Heart left ventricle (tissue), 13 donors: ENCODE data around the gene S100A14.

Experiments
- POLR2A ChIP-seq, 2 donors: fragments of 450-650 bp; IDR thresholded peaks; one replicate each; pipeline ENCODE4 v1.6.1; 2017; ENCODE audit warnings: antibody characterized with exemption in 2 of 2, mild to moderate bottlenecking in 2 of 2, moderate library complexity in 2 of 2
- TF ChIP-seq, protein P1 (sequence below), 12 donors: fragments of 200-600 bp; sonication (generic) in 4 of 12; IDR thresholded peaks; one replicate each; pipeline versions ENCODE4 v1.5.0 to v1.8.0; 2018 to 2022; ENCODE audit warnings: antibody characterized with exemption in 12 of 12, mild to moderate bottlenecking in 5 of 12
- donor health status: ischemic (EF 13 %, LVEDD 7.1; RV severe dilation, severe dysfunction).
- donor health status: DM: no; HTN: yes; CAD: no.
- donor health status: DM: no; HTN: no; CAD: no.
- donor health status: ischemic (EF 25% LVEDD 6.9; RV normal size, moderate dysfunction).
- donor health status: ischemic (EF 25% LVEDD 5.7; RV mildly dilated, moderate dysfunction).
- donor health status: ischemic (EF 35%, LVEDD 5.7; RV mildly dilated, moderate dysfunction).
- donor health status: nonischemic (EF 11% LVEDD 7.7; RV severe dilation, severe dysfunction).
- donor health status: DM: yes; HTN: yes; CAD: no.
- donor health status: PGD.
- donor health status: ischemic (EF 29% LVEDD 5.4; RV normal size, mild dysfunction).
- donor health status: nonischemic (EF 23%, LVEDD 6.1; RV moderate dilation, normal function).

DNA sequence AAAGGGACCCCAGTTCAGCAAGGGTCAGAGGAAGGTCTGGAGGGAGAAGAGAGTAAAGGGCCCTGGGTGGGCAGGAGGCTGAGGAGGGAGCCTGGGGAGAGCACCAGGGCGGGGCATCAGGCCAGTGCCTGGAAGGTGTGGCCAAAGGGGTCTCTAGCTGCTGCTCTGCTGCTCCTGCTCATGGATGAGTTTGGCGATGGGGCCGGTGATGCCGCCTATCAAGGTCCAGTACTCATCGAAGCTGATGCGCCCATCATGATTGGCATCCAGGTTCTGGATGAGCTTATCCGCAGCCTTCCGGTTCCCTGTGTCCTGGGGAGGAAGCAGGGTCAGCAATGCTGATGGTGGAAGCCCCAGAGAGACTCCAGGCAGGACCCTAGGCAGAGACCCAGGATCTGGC lies 8.7 kb downstream of the S100A14 start:
- TF ChIP-seq, protein P1, sequence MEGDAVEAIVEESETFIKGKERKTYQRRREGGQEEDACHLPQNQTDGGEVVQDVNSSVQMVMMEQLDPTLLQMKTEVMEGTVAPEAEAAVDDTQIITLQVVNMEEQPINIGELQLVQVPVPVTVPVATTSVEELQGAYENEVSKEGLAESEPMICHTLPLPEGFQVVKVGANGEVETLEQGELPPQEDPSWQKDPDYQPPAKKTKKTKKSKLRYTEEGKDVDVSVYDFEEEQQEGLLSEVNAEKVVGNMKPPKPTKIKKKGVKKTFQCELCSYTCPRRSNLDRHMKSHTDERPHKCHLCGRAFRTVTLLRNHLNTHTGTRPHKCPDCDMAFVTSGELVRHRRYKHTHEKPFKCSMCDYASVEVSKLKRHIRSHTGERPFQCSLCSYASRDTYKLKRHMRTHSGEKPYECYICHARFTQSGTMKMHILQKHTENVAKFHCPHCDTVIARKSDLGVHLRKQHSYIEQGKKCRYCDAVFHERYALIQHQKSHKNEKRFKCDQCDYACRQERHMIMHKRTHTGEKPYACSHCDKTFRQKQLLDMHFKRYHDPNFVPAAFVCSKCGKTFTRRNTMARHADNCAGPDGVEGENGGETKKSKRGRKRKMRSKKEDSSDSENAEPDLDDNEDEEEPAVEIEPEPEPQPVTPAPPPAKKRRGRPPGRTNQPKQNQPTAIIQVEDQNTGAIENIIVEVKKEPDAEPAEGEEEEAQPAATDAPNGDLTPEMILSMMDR (IDR thresholded peaks at IDR 0.05) = no peak
- no peak for TF ChIP-seq POLR2A (IDR thresholded peaks at IDR 0.05)
